ENCODE data around the gene AAMP. TPM values are rescaled to one million over a fixed set of nuclear protein-coding genes. Genes with fewer than 3 reads are reported as not detected.

AAMP gene
- total and polyA plus RNA-seq, 7 donors: 52.7 to 120 (median 70.6) TPM

- ATAC-seq (peak in 1 of 4 donors; percentile 29), DNase-seq (no peak)
- Histone ChIP-seq H3K36me3 (ENCODE audit: insufficient read depth in 1 of 2, low read depth in 1 of 2) (peaks cover 23 to 93% of the 10 kb centered on the region in 2 donors), H3K9me3 (no peaks in the 10 kb centered on the region), H3K4me3 (no peak overlapping the region), H3K4me1 (peaks cover 45% of the 10 kb centered on the region), H3K27me3 (ENCODE audit: insufficient read depth in 3 of 3, low read length in 2 of 3) (no peaks in the 10 kb centered on the region), H3K27ac (peak overlapping the region; percentile 39)
- intact Hi-C loops (cut with DNase I): no loop called here
- WGBS, 3 donors: 88 to 91% (median 89%) methylated on average over 6 of the region's 6 CpGs
- TF ChIP-seq, protein P1, sequence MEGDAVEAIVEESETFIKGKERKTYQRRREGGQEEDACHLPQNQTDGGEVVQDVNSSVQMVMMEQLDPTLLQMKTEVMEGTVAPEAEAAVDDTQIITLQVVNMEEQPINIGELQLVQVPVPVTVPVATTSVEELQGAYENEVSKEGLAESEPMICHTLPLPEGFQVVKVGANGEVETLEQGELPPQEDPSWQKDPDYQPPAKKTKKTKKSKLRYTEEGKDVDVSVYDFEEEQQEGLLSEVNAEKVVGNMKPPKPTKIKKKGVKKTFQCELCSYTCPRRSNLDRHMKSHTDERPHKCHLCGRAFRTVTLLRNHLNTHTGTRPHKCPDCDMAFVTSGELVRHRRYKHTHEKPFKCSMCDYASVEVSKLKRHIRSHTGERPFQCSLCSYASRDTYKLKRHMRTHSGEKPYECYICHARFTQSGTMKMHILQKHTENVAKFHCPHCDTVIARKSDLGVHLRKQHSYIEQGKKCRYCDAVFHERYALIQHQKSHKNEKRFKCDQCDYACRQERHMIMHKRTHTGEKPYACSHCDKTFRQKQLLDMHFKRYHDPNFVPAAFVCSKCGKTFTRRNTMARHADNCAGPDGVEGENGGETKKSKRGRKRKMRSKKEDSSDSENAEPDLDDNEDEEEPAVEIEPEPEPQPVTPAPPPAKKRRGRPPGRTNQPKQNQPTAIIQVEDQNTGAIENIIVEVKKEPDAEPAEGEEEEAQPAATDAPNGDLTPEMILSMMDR (IDR thresholded peaks at IDR 0.05): no peak
Observed at GRCh38 chr2:218228366-218229090, 41.4 kb downstream of the AAMP start.

- intact Hi-C loops (cut with DNase I): no loop called here
- Histone ChIP-seq H3K27ac (no peak overlapping the region), H3K27me3 (ENCODE audit: insufficient read depth in 3 of 3, low read length in 2 of 3) (no peaks in the 10 kb centered on the region), H3K9me3 (no peaks in the 10 kb centered on the region), H3K4me1 (peaks cover 61% of the 10 kb centered on the region), H3K4me3 (no peak overlapping the region), H3K36me3 (ENCODE audit: insufficient read depth in 1 of 2, low read depth in 1 of 2) (peaks cover 23 to 76% of the 10 kb centered on the region in 2 donors)
- WGBS, 3 donors: 82 to 94% (median 88%) methylated on average over 3 of the region's 3 CpGs
- DNase-seq: no peak
- ATAC-seq: no peak
- TF ChIP-seq, protein P1 (IDR thresholded peaks at IDR 0.05): no peak
Observed at GRCh38 chr2:218226903-218227302, 43.0 kb downstream of the AAMP start.

GRCh38 chr2:218224186-218224585 lies 45.8 kb downstream of the AAMP start:
- H3K36me3 ChIP-seq (ENCODE audit: insufficient read depth in 1 of 2, low read depth in 1 of 2): peaks cover 8 to 52% of the 10 kb centered on the region in 2 donors
- no peaks in the 10 kb centered on the region for H3K27me3 ChIP-seq (ENCODE audit: insufficient read depth in 3 of 3, low read length in 2 of 3)
- no peak for ATAC-seq

DNA sequence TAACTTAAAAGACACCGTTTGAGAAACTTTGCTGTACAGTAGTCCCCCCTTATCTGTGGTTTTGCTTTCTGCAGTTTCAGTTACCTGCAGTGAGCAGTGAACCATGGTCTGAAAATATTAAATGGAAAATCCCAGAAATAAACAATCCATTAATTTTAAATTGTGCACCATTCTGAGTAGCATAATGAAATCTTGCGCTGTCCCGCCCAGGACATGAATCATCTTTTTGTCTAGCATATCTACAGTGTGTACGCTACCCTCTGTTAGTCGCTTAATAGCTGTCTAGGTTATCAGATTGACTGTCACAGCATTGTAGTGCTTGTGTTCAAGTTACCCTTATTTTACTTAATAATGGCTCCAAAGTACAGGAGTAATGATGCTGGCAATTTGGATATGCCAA lies 46.9 kb downstream of the AAMP start:
- TF ChIP-seq, protein P1 (IDR thresholded peaks at IDR 0.05): no peak
- ATAC-seq (peak in 1 of 4 donors; percentile 31), DNase-seq (no peak)
- Histone ChIP-seq H3K27ac (peak overlapping the region; percentile 95), H3K4me1 (peaks cover 77% of the 10 kb centered on the region), H3K36me3 (ENCODE audit: insufficient read depth in 1 of 2, low read depth in 1 of 2) (peaks cover 8 to 41% of the 10 kb centered on the region in 2 donors), H3K4me3 (no peak overlapping the region), H3K27me3 (ENCODE audit: insufficient read depth in 3 of 3, low read length in 2 of 3) (no peaks in the 10 kb centered on the region), H3K9me3 (no peaks in the 10 kb centered on the region)
- 81 to 88% (median 84%) methylated on average over 5 of the region's 5 CpGs for WGBS, 3 donors
- intact Hi-C loops (cut with DNase I): no loop called here

More at GRCh38 chr2:218224186-218224585, 45.8 kb downstream of the AAMP start:
- Histone ChIP-seq H3K9me3 (no peaks in the 10 kb centered on the region), H3K4me1 (peaks cover 74% of the 10 kb centered on the region), H3K27ac (peak overlapping the region; percentile 95), H3K4me3 (no peak overlapping the region)
- 53 to 67% (median 55%) methylated on average over 1 of the region's 1 CpG for WGBS, 3 donors
- TF ChIP-seq, protein P1 (IDR thresholded peaks at IDR 0.05): no peak
- DNase-seq: no peak
- intact Hi-C loops (cut with DNase I): no loop called here

Measured in psoas muscle (tissue), 8 donors.